GM21526 (cell line): ENCODE results near the gene EDC3.
"Not testable (repeated sequence)": the region's sequence is repeated elsewhere in the genome, so short reads cannot be mapped to it uniquely, and the experiment has no call there.

Source experiments
- ATAC-seq: cut with Tn5 transposase; IDR thresholded peaks from one replicate; pipeline ENCODE4 v1.9.1; 2021; ENCODE audit warnings: moderate library complexity; ENCODE audit not compliant: unreplicated experiment, low FRiP score

EDC3 gene

DNA sequence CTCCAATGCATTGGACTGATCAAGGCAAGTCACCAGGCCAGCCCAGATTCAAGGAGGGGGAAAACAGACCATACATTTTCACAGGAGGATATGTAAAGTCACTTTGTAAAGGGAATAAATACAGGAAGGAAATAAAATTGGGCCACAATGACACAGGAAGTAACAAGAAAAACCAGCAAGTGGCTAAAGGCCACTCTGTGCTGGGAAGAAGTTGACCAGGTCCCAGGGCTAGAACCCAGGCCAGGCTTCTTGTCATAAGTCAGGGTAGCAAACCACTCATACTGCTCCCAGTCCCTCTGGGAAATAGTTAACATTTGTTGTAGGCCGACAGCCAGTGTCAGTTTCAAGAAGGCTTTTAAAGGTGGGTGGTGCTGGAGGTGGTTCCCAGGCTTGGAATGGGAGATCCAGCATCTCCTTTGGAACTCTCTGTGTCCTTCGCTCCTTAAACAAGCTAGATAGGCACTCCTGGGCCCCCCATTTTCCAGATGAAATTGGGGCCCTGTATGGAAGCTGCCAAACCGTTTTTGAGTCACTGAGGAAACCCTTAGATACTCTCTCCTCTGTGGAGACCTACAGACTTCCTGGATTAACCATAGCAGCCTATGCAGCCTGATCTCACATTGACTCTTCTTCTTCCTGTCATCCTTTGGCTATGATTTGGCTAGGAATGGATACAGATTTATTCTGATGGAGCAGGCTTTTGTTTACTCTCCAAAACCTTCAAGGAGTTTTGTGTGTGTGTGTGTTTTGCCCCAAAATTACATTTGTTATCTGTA is 14.7 kb upstream of the EDC3 start:
- ATAC-seq: no peak

DNA sequence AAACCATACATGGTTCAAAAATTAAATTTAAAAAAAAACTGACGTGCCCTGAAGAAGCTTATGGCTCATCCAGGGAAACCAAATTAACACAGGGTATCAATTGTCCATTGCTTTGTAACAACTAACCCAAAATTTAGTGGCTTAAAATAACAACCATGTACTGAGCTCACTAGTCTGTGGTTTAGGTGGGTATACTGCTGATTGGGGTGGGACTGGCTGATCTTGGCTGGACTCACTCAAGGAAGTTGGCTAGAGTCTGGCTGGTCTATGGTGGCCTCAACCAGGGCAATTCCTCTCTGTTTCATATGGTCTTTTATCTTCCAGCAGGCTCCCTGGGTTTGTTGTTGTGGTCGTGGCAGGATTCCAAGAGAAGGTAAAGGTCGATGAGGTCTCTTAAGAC is 14.1 kb upstream of the EDC3 start:
- no peak for ATAC-seq

GRCh38 chr15:74709011-74709410 is 13.2 kb upstream of the EDC3 start:
- ATAC-seq: no peak

DNA sequence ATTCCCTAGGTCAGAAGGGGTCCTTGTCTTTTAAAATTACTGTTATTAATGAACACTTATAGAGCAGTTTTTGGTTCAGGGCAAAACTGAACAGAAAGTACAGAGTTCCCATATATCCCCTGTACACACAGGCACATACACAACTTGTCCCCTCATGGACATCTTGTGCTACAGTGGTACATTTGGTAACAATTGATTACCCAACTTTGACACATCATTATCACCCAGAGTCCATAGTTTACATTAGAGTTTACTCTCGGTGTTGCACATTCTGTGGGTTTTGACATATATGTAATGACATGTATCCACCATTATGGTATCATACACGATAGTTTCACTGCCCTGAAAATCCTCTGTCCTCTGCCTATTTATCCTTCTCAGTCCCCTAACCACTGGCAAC is 984 bp upstream of the EDC3 start:
- ATAC-seq: no peak

- no peak for ATAC-seq
Measured at GRCh38 chr15:74696398-74696729, 540 bp upstream of the EDC3 start.

DNA sequence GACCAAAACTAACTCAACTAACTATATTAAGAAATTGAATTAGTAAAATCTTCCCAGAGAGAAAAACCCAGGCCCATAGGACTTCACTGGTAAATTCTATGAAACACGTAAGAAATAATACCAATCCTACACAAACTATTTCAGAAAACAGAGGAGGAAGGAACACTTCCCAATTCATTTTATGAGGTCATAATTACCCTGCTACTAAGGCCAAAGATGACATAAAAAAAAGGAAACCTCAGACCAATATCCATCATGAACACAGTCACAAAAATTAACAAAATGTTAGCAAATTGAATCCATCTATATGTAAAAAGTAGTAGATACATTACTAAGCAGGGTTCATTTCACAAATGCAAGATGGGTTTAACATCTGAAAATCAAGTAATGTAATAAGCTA is 3.5 kb downstream of the EDC3 start:
- ATAC-seq: no peak

DNA sequence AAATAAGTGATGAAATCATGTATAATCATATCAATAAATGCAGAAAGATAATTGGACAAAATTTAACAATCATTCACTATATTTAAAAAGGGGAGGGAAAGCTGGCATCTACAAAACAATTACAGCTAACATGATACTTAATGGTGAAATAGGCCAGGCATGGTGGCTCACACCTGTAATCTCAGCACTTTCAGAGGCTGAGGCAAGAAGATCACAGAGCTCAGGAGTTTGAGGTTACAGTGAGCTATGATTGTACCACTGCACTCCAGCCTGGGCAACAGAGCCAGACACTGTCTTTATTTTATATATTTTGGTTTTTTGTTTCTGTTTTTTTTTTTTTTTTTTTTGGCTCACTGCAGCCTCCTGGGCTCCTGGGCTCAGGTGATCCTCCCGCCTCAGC is 12.1 kb downstream of the EDC3 start:
- no peak for ATAC-seq

GRCh38 chr15:74682954-74683353 is 12.9 kb downstream of the EDC3 start:
- no peak for ATAC-seq

DNA sequence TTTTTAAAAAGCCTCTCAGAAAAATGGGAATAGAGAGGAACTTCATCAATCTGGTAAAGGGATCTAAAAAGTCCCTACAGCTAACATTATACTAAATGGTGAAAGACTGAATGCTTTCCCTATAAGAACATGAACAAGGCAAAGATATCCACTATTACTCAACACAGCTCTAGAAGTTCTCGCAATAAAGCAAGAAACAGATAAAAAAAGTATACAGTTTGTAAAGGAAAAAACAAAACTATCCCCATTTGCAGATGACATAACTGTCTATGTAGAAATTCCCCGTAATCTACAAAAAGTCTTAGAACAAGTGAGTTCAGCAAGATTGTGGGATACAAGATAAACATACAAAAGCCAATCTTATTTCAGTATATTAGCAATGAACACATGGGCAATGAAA is 15.4 kb downstream of the EDC3 start:
- ATAC-seq: no peak

GRCh38 chr15:74676801-74677200 is 19.0 kb downstream of the EDC3 start:
- ATAC-seq: no peak

DNA sequence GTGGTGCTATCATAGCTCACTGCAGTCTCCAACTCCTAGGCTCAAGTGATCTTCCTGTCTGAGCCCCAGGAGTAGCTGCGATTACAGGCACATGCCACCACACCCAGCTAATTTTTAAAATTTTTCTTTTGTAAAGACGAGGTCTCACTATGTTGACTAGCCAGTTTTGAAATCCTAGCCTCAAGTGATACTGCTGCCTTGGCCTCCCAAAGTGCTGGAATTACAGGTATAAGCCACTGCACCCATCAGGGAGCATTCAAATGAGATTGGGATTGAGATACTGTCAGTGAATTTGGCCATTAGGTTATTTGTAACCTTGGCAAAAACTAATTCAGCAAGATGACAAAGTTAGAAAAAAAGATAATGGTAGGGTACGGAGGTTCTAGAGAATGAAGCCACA is 21.7 kb downstream of the EDC3 start:
- no peak for ATAC-seq

GRCh38 chr15:74669627-74670026 is 26.2 kb downstream of the EDC3 start:
- no peak for ATAC-seq

GRCh38 chr15:74667975-74668374 is 27.8 kb downstream of the EDC3 start:
- no peak for ATAC-seq

DNA sequence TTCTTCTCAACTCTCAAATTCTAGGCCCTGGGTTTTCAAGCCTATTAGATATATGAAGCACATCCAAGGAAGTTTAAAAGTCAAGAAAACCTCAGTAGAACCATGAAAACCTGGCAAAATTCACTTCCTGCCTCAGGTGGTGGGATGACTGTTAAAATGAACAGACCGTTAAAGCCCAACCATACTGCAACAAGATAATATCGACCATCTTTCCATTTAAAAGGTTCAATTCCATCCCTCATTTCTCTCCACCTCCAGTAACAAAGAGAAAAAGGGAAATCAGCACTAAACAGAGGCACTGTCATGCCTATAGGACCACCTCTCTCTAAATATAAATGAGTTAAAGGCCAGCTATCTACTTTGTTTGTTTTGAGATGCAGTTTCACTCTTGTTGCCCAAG is 31.2 kb downstream of the EDC3 start:
- ATAC-seq: no peak

GRCh38 chr15:74664028-74664616 is 31.7 kb downstream of the EDC3 start:
- ATAC-seq: no peak

GRCh38 chr15:74663303-74664027 is 32.4 kb downstream of the EDC3 start:
- ATAC-seq: no peak

GRCh38 chr15:74662064-74662860 is 33.6 kb downstream of the EDC3 start:
- ATAC-seq: no peak

DNA sequence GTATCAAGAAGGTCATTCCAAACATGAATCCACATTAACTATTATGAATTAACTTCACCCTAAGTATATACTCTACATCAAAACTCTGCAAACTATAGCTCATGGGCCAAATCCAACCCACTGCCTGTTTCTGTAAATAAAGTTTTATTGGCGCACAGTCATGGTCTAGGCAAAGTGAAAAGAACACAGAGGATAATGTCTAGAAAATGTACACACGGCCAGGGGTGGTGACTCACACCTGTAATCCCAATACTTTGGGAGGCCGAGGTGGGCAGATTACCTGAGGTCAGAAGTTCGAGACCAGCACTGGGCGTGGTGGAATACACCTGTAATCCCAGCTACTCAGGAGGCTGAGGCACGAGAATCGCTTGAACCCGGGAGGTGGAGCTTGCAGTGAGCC is 34.5 kb downstream of the EDC3 start:
- not testable (repeated sequence) for ATAC-seq

DNA sequence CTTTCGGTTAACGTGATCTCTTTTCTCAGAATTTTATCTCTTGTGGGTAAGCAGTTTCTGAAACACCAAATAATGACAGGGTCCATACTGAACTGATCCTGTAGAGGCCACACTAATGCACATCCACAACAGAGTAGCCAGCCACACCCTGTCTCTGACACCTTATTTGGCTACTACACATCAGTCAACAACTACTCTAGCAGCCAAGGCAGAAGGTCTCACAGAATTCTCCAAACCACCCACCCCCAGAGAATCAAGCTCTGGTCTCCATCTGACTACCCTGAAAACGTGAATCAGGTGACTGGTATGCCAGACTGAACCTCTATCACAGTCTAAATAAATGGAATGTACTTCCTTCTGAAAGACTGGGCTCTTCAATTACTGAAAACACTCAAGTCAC is 38.0 kb downstream of the EDC3 start:
- no peak for ATAC-seq

- ATAC-seq: no peak
Measured at GRCh38 chr15:74656935-74657535, 38.8 kb downstream of the EDC3 start.

GRCh38 chr15:74655424-74655823 is 40.4 kb downstream of the EDC3 start:
- no peak for ATAC-seq
